ENCODE data around the gene LRP1B.
"Not testable (repeated sequence)": the region's sequence is repeated elsewhere in the genome, so short reads cannot be mapped to it uniquely, and the experiment has no call there.

LRP1B gene

DNA sequence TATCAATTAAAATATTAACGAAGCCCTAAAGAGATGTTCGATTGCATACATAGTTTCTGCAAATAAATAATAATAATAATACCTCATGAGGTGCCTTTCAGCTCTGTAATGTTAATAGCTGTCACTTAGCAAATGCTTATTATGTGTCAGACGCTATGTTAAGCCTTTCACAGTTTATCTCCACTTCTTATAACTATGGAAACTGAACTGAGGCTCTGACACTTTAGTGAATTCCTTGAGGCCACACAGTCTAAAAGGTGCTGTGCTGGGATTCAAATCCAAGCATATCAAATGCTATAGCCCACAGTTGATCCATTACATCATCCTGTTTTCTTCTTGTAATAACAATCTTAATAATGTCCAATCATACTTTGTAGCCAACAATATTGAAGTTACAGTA is 1779.1 kb downstream of the LRP1B start:
- Histone ChIP-seq H3K9me3 (no peaks in the 10 kb centered on the region), H3K4me3 (ENCODE audit: low read depth in 1 of 2, low read length in 1 of 2) (no peak overlapping the region), H3K36me3 (no peaks in the 10 kb centered on the region), H3K27me3 (no peaks in the 10 kb centered on the region), H3K27ac (no peak overlapping the region), H3K4me1 (ENCODE audit: control insufficient read depth in 1 of 2, insufficient read depth in 1 of 2, low read depth in 1 of 2, low read length in 1 of 2) (no peaks in the 10 kb centered on the region)
- TF ChIP-seq, protein P1, sequence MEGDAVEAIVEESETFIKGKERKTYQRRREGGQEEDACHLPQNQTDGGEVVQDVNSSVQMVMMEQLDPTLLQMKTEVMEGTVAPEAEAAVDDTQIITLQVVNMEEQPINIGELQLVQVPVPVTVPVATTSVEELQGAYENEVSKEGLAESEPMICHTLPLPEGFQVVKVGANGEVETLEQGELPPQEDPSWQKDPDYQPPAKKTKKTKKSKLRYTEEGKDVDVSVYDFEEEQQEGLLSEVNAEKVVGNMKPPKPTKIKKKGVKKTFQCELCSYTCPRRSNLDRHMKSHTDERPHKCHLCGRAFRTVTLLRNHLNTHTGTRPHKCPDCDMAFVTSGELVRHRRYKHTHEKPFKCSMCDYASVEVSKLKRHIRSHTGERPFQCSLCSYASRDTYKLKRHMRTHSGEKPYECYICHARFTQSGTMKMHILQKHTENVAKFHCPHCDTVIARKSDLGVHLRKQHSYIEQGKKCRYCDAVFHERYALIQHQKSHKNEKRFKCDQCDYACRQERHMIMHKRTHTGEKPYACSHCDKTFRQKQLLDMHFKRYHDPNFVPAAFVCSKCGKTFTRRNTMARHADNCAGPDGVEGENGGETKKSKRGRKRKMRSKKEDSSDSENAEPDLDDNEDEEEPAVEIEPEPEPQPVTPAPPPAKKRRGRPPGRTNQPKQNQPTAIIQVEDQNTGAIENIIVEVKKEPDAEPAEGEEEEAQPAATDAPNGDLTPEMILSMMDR (IDR thresholded peaks at IDR 0.05), result no peak

DNA sequence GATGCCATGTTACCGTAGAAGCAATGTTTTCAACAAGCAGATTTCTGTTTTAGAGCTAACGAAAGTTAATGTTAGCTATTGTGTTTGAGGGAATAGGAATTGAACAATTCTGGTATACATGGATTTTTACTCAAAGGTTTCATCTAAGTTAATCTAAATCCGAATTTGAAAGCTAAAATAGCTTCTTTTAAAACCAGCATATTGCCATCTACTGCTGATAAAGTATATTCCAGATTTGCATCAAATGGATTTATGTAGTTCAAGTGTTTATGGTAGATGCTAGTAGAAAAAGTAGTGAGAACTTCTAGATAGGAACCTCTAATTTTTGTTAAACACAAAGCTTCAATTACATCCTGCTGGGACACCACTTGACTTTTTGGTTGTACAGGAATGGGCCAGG is 1781.1 kb downstream of the LRP1B start:
- H3K27me3 ChIP-seq, result no peaks in the 10 kb centered on the region
- no peaks in the 10 kb centered on the region for H3K4me1 ChIP-seq (ENCODE audit: control insufficient read depth in 1 of 2, insufficient read depth in 1 of 2, low read depth in 1 of 2, low read length in 1 of 2)
- no peak overlapping the region for H3K4me3 ChIP-seq (ENCODE audit: low read depth in 1 of 2, low read length in 1 of 2)
- no peaks in the 10 kb centered on the region for H3K36me3 ChIP-seq
- H3K27ac ChIP-seq, result no peak overlapping the region
- no peaks in the 10 kb centered on the region for H3K9me3 ChIP-seq
- TF ChIP-seq, protein P1 (IDR thresholded peaks at IDR 0.05), result no peak

DNA sequence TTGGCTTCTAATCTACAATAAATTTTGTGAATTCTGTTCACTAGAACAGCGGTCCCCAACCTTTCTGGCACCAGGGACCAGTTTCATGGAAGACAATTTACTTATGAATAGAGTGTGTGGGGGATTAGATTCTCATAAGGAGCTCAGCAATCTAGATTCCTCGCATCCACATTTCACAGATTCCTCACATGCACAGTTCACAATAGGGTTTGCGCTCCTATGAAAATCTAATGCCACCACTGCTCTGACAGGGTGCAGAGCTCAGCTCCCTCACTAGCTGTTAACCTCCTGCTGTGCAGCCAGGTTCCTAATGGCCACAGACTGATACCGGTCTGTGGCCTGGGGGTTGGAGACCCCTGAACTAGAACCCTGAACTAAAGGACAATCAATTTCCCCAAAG is 1782.0 kb downstream of the LRP1B start:
- Histone ChIP-seq H3K4me1 (ENCODE audit: control insufficient read depth in 1 of 2, insufficient read depth in 1 of 2, low read depth in 1 of 2, low read length in 1 of 2) (no peaks in the 10 kb centered on the region), H3K27me3 (no peaks in the 10 kb centered on the region), H3K4me3 (ENCODE audit: low read depth in 1 of 2, low read length in 1 of 2) (no peak overlapping the region), H3K27ac (no peak overlapping the region), H3K9me3 (no peaks in the 10 kb centered on the region), H3K36me3 (no peaks in the 10 kb centered on the region)
- TF ChIP-seq, protein P1 (IDR thresholded peaks at IDR 0.05), result no peak

DNA sequence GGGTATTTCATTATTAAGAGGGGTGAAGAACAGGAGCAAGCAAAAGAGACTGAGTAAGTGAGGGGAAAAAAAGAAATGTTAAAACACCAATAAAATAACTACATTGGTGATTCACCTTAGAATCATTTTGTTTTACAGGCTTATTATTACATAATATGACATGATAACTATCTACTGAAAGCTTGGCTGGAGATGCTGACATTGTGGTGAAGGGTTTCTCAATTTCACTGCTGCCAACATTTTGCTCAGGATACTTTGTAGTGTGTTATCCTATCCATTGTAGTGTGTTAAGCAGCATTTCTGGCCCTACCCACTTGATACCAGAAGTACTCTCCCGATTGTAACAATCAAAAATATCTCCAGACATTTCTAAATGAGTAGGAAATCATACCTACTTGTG is 1786.0 kb downstream of the LRP1B start:
- Histone ChIP-seq H3K27ac (no peak overlapping the region), H3K27me3 (no peaks in the 10 kb centered on the region), H3K36me3 (no peaks in the 10 kb centered on the region), H3K4me1 (ENCODE audit: control insufficient read depth in 1 of 2, insufficient read depth in 1 of 2, low read depth in 1 of 2, low read length in 1 of 2) (no peaks in the 10 kb centered on the region), H3K4me3 (ENCODE audit: low read depth in 1 of 2, low read length in 1 of 2) (no peak overlapping the region), H3K9me3 (no peaks in the 10 kb centered on the region)
- TF ChIP-seq, protein P1 (IDR thresholded peaks at IDR 0.05), result no peak

DNA sequence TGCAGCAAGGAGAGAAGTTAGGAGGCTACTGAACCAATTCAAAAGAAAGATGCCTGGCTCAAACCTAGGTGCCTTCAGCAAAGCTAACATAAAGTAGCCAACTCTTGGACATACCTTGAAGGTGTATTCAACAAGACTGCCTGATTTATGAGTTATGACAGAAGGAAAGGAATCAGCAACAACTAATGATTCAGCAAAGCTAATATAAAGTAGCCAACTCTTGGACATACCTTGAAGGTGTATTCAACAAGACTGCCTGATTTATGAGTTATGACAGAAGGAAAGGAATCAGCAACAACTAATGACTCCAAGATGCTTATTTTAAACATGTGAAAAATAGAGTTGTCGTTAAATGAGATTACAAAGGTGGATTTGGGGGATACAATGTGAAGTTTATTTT is 1786.5 kb downstream of the LRP1B start:
- not testable (repeated sequence) for H3K27ac ChIP-seq; H3K4me3 ChIP-seq (ENCODE audit: low read depth in 1 of 2, low read length in 1 of 2); H3K9me3 ChIP-seq; H3K27me3 ChIP-seq; H3K4me1 ChIP-seq (ENCODE audit: control insufficient read depth in 1 of 2, insufficient read depth in 1 of 2, low read depth in 1 of 2, low read length in 1 of 2); H3K36me3 ChIP-seq

DNA sequence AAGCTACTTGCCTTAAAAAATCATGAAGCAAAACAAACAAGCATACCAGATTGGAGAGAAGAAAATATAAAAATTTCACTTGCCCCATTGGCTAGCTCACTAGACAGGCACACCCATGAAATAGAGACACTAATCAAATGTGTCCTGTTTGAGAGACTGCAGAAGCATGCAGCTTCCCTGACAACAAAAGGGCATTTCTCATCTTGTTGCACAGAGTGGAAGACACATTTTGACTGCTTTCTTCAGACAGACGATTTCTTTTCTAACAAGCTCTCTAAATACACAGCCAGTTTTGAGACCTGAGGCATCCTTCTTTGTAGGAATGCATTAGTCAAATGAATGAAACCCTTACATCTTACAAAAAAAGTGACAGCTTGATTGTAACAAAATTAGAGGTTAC is 1792.0 kb downstream of the LRP1B start:
- TF ChIP-seq, protein P1 (IDR thresholded peaks at IDR 0.05), result no peak
- Histone ChIP-seq H3K27ac (no peak overlapping the region), H3K4me1 (ENCODE audit: control insufficient read depth in 1 of 2, insufficient read depth in 1 of 2, low read depth in 1 of 2, low read length in 1 of 2) (no peaks in the 10 kb centered on the region)

More for the DNA sequence above, 1792.0 kb downstream of the LRP1B start:
- Histone ChIP-seq H3K27me3 (no peaks in the 10 kb centered on the region), H3K4me3 (ENCODE audit: low read depth in 1 of 2, low read length in 1 of 2) (no peak overlapping the region), H3K9me3 (no peaks in the 10 kb centered on the region), H3K36me3 (no peaks in the 10 kb centered on the region)

Measured in neutrophil (primary cell).